Esophagus (tissue), 2 donors: ENCODE measurements around the gene GSTT4. TPM values are rescaled to one million over a fixed set of nuclear protein-coding genes. Genes with fewer than 3 reads are reported as not detected.

Experiments
- H3K27ac ChIP-seq, 2 donors: one replicate each; pipeline ENCODE4 v1.5.1; 2013; ENCODE audit warnings: low read depth in 2 of 2, mild to moderate bottlenecking in 2 of 2, inconsistent platforms in 1 of 2, low read length in 1 of 2, moderate library complexity in 1 of 2
- H3K27me3 ChIP-seq, 2 donors: one replicate each; pipeline ENCODE4 v1.6.1; 2013; ENCODE audit warnings: low read length in 2 of 2, control low read depth in 1 of 2, mild to moderate bottlenecking in 1 of 2; ENCODE audit not compliant: insufficient read depth in 2 of 2, control insufficient read depth in 1 of 2
- H3K36me3 ChIP-seq, 2 donors: one replicate each; pipeline ENCODE4 v1.6.1; 2013; ENCODE audit warnings: low read length in 1 of 2; ENCODE audit not compliant: control insufficient read depth in 2 of 2, insufficient read depth in 2 of 2
- H3K4me1 ChIP-seq, 2 donors: one replicate each; pipeline ENCODE4 v1.6.1; 2013; ENCODE audit warnings: low read length in 1 of 2; ENCODE audit not compliant: control insufficient read depth in 2 of 2, insufficient read depth in 2 of 2
- H3K4me3 ChIP-seq, 2 donors: one replicate each; pipeline ENCODE4 v1.5.1; 2013; ENCODE audit warnings: low read length in 2 of 2, mild to moderate bottlenecking in 2 of 2, low read depth in 1 of 2, moderate library complexity in 1 of 2
- H3K9me3 ChIP-seq, 2 donors: one replicate each; pipeline ENCODE4 v1.6.1; 2013; ENCODE audit warnings: mild to moderate bottlenecking in 2 of 2, low read depth in 1 of 2, low read length in 1 of 2, moderate library complexity in 1 of 2; ENCODE audit not compliant: control insufficient read depth in 2 of 2, insufficient read depth in 1 of 2
- WGBS, 2 donors: extraction: QIAGEN DNeasy Blood & Tissue Kit; methylation state at CpG; one replicate each; pipeline ENCODE4 v1.1.7; 2013; 5-methylcytosine and 5-hydroxymethylcytosine counted together
- polyA plus RNA-seq, 2 donors: library from polyadenylated mRNA; stranded (reverse); fragments of 200-250 nt; gene quantifications; one replicate each; pipeline ENCODE4 v1.2.3, GENCODE V29; 2013
- donor health status: healthy with polysubstance abuse.
- donor health status: Bipolar disorder and iron deficiency.

GSTT4 gene
- polyA plus RNA-seq, 2 donors, result not detected

- Histone ChIP-seq H3K27me3 (no peaks in the 10 kb centered on the region), H3K27ac (no peak overlapping the region), H3K4me3 (no peak overlapping the region), H3K4me1 (peaks cover 0 to 2% of the 10 kb centered on the region in 2 donors), H3K9me3 (no peaks in the 10 kb centered on the region), H3K36me3 (peaks cover 8 to 11% of the 10 kb centered on the region in 2 donors)
- WGBS, 2 donors, result 83% methylated on average over 4 of the region's 4 CpGs
Observed at GRCh38 chr22:24040946-24041345, 35.7 kb upstream of the GSTT4 start.

- H3K27me3 ChIP-seq, result no peaks in the 10 kb centered on the region
- peak overlapping the region in 1 of 2 donors; percentile 38 for H3K27ac ChIP-seq
- no peaks in the 10 kb centered on the region for H3K9me3 ChIP-seq
- H3K36me3 ChIP-seq, result peaks cover 8 to 9% of the 10 kb centered on the region in 2 donors
- 59 to 60% methylated on average over 6 of the region's 6 CpGs for WGBS, 2 donors
- no peak overlapping the region for H3K4me3 ChIP-seq
- peaks cover 0 to 2% of the 10 kb centered on the region in 2 donors for H3K4me1 ChIP-seq
Observed at GRCh38 chr22:24039046-24039445, 33.8 kb upstream of the GSTT4 start.

GRCh38 chr22:24037851-24038765, 32.9 kb upstream of the GSTT4 start:
- Histone ChIP-seq H3K4me3 (no peak overlapping the region), H3K4me1 (peaks cover 0 to 2% of the 10 kb centered on the region in 2 donors), H3K9me3 (no peaks in the 10 kb centered on the region), H3K27ac (peak overlapping the region in 1 of 2 donors; percentile 71), H3K36me3 (peaks cover 8 to 9% of the 10 kb centered on the region in 2 donors), H3K27me3 (no peaks in the 10 kb centered on the region)
- whole genome bisulfite sequencing, 2 donors, result 61 to 73% methylated on average over 8 of the region's 8 CpGs

GRCh38 chr22:24035296-24035695, 30.0 kb upstream of the GSTT4 start:
- H3K36me3 ChIP-seq, result peaks cover 2 to 9% of the 10 kb centered on the region in 2 donors
- no peak overlapping the region for H3K27ac ChIP-seq
- H3K4me1 ChIP-seq, result peaks cover 0 to 2% of the 10 kb centered on the region in 2 donors
- H3K27me3 ChIP-seq, result no peaks in the 10 kb centered on the region
- H3K9me3 ChIP-seq, result no peaks in the 10 kb centered on the region
- WGBS, 2 donors, result 91 to 92% methylated on average over 5 of the region's 5 CpGs
- H3K4me3 ChIP-seq, result no peak overlapping the region

- WGBS, 2 donors, result 85 to 89% methylated on average over 4 of the region's 4 CpGs
- Histone ChIP-seq H3K4me1 (peaks cover 0 to 2% of the 10 kb centered on the region in 2 donors), H3K27ac (no peak overlapping the region), H3K4me3 (no peak overlapping the region), H3K27me3 (no peaks in the 10 kb centered on the region), H3K9me3 (no peaks in the 10 kb centered on the region), H3K36me3 (peaks cover 2 to 9% of the 10 kb centered on the region in 2 donors)
Observed at GRCh38 chr22:24033731-24034130, 28.5 kb upstream of the GSTT4 start.

GRCh38 chr22:24030186-24030702, 25.0 kb upstream of the GSTT4 start:
- Histone ChIP-seq H3K27me3 (no peaks in the 10 kb centered on the region), H3K4me3 (no peak overlapping the region), H3K27ac (no peak overlapping the region), H3K9me3 (no peaks in the 10 kb centered on the region), H3K36me3 (peaks cover 0 to 9% of the 10 kb centered on the region in 2 donors), H3K4me1 (no peaks in the 10 kb centered on the region)

GRCh38 chr22:24029304-24029703, 24.1 kb upstream of the GSTT4 start:
- H3K36me3 ChIP-seq, result peaks cover 0 to 9% of the 10 kb centered on the region in 2 donors
- no peaks in the 10 kb centered on the region for H3K27me3 ChIP-seq
- H3K4me3 ChIP-seq, result no peak overlapping the region
- 95 to 98% methylated on average over 3 of the region's 3 CpGs for WGBS, 2 donors
- no peaks in the 10 kb centered on the region for H3K4me1 ChIP-seq
- no peak overlapping the region for H3K27ac ChIP-seq
- H3K9me3 ChIP-seq, result no peaks in the 10 kb centered on the region

GRCh38 chr22:24028533-24028932, 23.3 kb upstream of the GSTT4 start:
- Histone ChIP-seq H3K4me3 (no peak overlapping the region), H3K27ac (no peak overlapping the region), H3K9me3 (no peaks in the 10 kb centered on the region), H3K4me1 (no peaks in the 10 kb centered on the region), H3K27me3 (no peaks in the 10 kb centered on the region), H3K36me3 (peaks cover 0 to 9% of the 10 kb centered on the region in 2 donors)
- WGBS, 2 donors, result 38% methylated on average over 2 of the region's 2 CpGs

GRCh38 chr22:24027991-24028390, 22.7 kb upstream of the GSTT4 start:
- H3K4me3 ChIP-seq, result no peak overlapping the region
- no peaks in the 10 kb centered on the region for H3K9me3 ChIP-seq
- H3K36me3 ChIP-seq, result peaks cover 0 to 9% of the 10 kb centered on the region in 2 donors
- WGBS, 2 donors, result 79 to 87% methylated on average over 2 of the region's 2 CpGs
- H3K27me3 ChIP-seq, result no peaks in the 10 kb centered on the region
- H3K4me1 ChIP-seq, result no peaks in the 10 kb centered on the region
- no peak overlapping the region for H3K27ac ChIP-seq
